GM18520 (cell line): ENCODE results near the gene LAGE3.

Source experiments
- ATAC-seq: cut with Tn5 transposase; IDR thresholded peaks from one replicate; pipeline ENCODE4 v1.9.1; 2021; ENCODE audit not compliant: unreplicated experiment

The LAGE3 gene

DNA sequence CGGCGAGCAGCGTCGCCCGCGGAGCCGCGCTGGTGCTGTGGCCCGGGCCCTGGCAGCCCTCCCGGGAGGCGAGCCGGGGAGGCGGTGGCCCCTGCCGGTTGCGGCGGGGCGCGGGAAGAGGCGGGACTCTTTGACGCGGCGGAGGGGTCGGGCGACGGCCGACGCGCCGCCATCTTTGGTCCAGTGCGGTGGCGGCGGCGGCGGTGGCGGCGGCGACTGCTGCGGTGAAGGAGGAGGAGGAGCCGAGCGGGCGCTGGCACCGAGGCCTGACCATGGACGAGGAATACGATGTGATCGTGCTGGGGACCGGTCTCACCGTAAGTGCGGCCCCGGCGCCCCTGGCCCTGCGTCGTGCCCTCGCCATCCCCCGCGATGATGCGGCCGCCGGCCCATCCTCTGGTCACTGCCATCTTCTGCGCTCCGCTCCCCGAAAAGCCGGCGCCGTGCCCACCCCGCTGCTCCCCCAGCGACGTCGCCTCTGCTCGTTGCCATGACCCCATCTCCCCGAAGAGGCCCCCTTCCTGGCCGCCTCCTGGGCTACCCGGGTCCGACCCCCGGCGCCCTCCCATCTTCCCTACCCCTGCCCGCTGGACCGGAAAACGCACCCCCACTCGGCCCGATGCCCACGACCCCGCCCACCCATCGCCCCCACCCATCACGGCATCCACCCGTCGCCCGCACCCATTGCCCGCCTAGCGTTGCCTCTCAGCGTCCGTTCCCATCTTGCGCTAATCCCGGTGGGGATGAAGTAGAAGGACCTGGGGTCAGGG is 41.9 kb downstream of the LAGE3 start, which contains the start of gene GDI1:
TSS of gene GDI1 (plus strand) at position 172 of the 770 bp plus-strand sequence. CDS start at position 273, 101 bp downstream.
- ATAC-seq = no peak

DNA sequence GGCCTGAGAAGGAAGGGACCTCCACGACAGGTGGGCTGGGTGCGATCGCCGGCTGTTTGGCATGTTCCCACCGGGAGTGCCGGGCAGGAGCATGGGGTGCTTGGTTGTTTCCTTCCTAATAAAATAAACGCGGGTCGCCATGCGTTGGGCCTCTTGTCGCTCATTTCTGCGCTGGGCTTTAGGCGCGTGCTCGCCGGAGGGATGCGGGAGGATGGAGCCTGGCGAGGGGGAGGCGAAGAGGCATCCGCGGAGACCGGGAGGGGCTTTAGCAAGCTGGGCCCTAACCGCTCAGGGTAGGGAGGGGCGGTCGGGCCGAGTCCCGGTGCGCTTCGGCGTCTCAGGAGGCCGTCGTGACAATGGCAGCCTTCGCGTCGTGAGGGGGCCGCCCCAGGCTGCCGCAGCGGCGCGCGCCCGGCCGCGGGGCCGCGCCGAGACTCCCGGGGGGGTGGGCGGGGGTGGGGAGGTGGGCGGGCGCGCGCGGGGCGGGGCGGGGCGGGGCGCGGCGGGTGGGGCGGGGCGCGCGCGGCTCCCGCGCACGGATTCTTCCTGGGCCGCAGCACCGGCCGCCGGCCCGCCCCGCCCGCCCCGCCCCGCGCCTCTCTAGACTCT is 42.6 kb downstream of the LAGE3 start:
- no peak for ATAC-seq

- ATAC-seq = no peak
These were observed 43.8 kb downstream of the LAGE3 start for GRCh38 chrX:154435171-154435733.

DNA sequence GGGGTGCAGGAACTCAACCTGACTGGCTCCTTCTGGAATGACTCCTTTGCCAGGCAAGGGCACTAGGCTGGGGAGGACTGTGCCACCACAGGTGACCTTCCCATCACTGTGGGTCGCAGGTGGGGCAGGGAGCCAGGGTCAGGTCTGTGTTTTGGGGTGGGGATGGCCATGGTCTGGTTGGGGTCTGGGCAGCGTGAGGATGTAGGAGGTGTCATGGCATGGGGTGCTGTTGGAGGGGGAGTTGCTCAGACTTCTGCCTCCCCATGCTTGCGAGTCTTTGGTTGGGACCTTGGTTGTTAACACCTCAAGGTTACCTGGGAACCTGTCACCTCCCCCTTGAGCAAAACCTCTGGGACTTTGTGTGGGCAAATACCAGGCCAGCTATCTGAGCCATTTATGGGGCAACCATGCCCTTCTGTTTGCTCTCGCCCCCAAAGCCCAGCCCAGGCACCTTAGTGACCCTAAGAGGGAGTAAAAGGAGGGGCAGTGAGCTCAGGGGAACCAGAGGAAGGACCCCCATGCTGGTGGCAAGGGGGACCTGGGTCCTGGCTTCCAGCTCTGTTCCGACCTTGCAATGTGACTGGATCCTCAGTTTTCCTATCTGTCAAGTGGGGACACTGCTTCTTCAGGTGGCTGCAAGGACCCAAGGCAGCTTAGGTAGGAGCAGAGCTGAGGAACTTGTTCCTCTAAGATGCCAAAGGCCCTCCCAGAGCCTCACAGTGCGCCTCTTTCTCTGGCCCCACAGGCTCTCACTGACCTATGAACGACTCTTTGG is 44.5 kb downstream of the LAGE3 start:
- ATAC-seq = no peak

- ATAC-seq = no peak
These were observed 45.5 kb downstream of the LAGE3 start for GRCh38 chrX:154433605-154434004.

GRCh38 chrX:154432210-154432609 is 46.9 kb downstream of the LAGE3 start:
- no peak for ATAC-seq

DNA sequence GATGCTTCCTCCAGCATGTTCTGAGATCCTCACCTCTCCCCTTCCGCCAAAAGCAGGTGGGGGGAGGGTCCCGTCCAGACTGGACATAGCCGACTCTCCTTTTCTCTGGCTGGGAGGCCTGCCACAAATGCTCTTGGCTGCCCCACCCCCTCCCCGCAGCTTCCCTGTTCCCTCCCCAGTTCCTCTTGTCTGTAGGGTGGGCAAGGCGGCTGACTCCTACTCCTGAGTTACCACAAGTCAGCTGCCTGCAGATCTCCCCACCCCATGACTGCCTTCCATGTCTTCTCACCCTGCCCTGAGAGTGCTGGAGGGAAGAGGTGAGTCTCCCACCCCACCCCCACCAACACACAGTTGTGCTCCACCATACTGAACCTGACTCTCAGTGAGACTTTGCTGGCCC is 47.7 kb downstream of the LAGE3 start:
- ATAC-seq = no peak

GRCh38 chrX:154430916-154431315 is 48.2 kb downstream of the LAGE3 start:
- ATAC-seq = no peak

GRCh38 chrX:154430479-154430878 is 48.6 kb downstream of the LAGE3 start:
- no peak for ATAC-seq

GRCh38 chrX:154429711-154430110 is 49.4 kb downstream of the LAGE3 start:
- no peak for ATAC-seq

- peak; percentile 98 for ATAC-seq
These were observed 50.6 kb downstream of the LAGE3 start, which contains the start of gene ATP6AP1 for GRCh38 chrX:154428176-154429171. TSS of gene ATP6AP1 (plus strand) at chrX:154428677. CDS start at chrX:154428693, 16 bp downstream.
